GM21367 (cell line): ENCODE measurements around the gene LRRC8D.
A peak's percentile ranks its signal among the peaks of the same experiment; 100 is the strongest.

Source experiments
- ATAC-seq: cut with Tn5 transposase; IDR thresholded peaks from one replicate; pipeline ENCODE4 v1.9.1; 2021; ENCODE audit not compliant: unreplicated experiment

Gene LRRC8D

GRCh38 chr1:89934461-89934860, 113.6 kb downstream of the LRRC8D start:
- ATAC-seq: no peak

DNA sequence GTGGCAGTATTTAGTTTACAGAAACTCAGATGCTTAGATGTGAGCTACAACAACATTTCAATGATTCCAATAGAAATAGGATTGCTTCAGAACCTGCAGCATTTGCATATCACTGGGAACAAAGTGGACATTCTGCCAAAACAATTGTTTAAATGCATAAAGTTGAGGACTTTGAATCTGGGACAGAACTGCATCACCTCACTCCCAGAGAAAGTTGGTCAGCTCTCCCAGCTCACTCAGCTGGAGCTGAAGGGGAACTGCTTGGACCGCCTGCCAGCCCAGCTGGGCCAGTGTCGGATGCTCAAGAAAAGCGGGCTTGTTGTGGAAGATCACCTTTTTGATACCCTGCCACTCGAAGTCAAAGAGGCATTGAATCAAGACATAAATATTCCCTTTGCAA, 114.4 kb downstream of the LRRC8D start:
- ATAC-seq: no peak

DNA sequence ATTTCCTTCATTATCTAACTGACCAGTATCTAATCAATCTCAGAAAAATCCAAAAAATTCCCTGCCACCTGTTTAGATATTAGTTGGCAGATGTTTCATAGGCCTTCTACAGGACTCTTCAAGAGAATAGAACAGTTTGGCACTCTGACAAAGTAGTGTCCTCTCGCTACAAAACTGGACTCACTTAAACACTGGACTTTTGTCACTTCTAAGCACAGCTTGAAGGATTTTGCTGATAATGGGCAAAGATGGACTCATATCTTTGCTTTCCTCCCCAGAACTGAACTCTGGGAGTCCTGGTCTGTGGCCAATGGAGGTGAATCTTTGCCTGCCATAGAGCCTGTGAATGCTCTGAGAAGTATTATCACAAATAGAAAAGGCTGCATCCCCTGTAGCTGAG, 115.9 kb downstream of the LRRC8D start:
- ATAC-seq: no peak

DNA sequence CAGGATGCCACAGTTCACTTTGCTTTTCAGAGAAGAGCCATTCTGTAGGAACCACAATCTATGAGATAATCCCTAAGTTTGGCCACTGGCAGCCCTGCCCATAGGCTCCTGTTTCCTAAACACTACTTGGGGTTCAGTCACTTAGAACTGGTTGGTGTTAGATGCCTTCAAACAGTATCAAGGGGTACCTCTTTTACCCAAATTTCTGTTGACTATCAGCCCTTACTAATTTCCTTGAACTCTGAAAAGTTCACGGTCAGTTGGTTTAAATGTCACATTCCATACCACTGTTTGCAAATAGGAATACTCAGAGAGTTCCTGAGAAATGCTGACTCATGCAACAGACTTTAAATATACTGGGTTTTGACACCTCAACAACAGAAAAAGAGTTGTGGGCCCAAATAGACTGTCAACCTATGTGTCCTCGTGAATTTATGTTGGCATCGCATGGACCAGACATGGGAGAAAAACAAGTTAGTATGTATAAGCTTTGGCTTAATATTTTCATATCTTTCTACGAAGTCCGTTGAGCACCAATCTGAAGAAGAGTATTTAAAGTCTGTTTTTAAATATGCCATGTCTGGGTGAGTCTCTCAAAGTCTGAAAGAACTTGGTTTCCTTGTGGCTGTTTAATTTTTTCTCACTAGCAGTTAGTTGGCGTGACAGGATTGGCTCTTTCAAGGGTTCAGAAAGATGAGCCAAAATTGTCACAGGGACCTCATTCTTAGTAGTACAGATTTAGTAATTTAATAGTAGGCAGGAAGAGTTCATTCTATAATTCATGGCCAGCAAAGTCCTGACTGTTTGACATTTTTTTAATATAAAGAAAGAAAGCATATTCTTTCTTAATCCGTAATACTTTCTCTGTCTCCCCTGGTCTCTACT, 117.6 kb downstream of the LRRC8D start:
- ATAC-seq: no peak

DNA sequence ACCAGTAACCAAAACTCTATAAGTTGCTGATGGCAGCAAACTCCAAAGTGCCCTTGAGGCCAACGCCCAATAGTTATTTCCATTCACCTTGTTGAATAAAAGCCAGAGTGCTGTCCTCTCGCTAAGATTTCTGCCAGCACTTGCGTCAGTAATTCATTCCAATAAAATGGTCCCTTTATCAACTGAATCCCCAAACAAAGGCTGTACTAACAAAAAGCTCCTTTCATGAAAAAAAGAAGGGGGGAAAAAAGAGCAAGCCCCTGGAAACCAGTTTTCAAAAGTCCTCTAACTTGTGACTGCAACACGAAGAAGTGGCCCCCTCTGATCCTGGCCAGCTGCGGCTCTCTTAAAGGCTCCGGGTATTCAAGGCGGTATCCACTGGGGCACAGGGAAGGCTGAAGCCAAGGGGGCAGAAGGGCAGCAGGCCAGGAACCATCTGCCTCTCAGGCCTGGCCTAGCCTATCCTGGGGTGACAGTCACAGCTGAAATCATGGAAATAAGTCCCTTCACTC, 118.3 kb downstream of the LRRC8D start:
- ATAC-seq: no peak

GRCh38 chr1:89939693-89940438, 119.0 kb downstream of the LRRC8D start:
- ATAC-seq: no peak

DNA sequence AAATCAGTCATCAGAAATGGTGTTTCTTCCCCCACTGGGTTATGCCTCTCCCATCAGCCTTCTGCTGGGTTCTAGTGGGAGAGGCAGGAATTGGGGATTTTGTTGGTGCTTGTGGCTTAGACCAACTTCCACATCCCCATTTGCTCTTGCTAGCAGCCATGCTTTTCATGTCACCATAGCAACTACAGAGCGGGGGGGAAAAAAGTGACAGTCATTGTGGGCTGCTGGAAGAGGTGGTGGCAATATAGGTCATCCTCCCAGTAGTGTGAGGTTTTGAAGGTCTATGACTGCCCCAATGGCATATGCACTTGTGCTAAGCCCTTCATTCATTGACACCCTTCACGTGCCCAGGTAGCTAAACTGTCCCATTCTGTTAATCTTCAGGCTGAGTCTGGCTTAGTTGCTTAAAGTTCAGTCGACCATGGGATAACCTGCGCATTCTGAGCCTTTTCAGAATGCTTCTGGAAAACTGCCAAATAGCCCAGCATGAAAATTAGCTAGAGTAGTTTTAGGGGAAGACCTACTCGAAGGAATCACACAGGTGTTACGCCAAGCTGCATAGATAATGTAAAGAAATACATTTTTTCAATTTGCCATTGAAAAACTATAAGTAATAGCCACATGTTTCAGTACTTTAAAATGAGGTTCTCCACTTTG, 120.4 kb downstream of the LRRC8D start:
- no peak for ATAC-seq

DNA sequence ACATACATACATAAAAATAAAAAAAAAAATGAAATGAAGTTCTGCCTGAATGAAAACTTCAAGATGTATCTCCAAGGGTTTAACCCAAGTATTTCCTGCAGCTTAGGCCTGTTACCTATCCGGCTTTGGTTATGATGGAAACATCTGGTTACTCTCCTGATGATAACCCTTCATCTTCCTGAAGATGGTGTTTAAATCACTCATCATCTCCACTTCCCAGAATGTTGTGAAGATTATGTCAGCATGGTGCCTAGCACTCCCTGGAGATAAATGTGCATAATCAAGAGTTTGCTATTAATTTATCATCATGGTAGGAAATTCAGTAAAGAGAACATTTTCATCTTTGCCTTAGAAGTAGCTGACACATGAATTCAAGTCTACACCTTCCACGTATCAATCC, 121.2 kb downstream of the LRRC8D start:
- no peak for ATAC-seq

DNA sequence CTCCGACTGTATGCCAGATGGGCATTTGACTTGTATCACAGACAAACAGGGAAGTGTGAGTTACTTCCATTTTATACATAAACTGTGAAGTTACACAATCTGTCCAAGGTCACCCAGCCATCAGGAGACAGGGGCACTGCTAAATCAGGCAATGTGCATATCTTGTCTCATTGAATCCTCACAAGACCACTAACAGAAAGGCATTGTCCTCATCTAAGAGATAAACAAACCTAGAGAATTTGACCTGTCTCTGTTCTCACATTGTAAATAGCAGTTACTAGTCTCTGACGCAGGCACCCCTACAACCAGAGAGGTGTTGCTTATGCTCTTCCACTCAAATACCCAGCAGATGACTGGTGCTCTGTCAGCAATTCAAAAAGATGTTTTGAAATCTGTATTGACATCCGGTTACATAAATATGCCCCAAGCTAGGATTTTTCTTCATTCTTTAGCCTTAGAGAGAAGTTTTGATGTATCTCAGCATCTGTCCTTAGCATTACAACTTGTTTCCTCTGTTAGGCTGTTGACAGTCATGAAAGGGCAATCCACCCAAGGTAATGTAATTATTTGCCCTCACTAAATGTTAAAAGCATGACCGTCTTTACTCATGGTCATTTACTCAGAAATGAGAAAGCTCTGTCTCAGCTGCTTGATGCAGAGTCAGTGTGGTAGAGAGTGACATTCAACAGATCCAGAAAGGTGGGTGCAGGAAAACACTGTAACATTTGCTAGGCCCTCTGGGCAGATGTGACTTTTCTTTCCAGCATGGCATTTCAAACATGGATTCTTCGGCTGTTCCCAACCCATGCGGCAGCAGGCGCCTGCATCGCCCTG, 122.2 kb downstream of the LRRC8D start:
- no peak for ATAC-seq

GRCh38 chr1:89943846-89944781, 123.3 kb downstream of the LRRC8D start:
- ATAC-seq: no peak

GRCh38 chr1:89945852-89946476, 125.1 kb downstream of the LRRC8D start:
- peak; percentile 83 for ATAC-seq

- ATAC-seq: no peak
These were observed 125.7 kb downstream of the LRRC8D start for GRCh38 chr1:89946532-89946931.

DNA sequence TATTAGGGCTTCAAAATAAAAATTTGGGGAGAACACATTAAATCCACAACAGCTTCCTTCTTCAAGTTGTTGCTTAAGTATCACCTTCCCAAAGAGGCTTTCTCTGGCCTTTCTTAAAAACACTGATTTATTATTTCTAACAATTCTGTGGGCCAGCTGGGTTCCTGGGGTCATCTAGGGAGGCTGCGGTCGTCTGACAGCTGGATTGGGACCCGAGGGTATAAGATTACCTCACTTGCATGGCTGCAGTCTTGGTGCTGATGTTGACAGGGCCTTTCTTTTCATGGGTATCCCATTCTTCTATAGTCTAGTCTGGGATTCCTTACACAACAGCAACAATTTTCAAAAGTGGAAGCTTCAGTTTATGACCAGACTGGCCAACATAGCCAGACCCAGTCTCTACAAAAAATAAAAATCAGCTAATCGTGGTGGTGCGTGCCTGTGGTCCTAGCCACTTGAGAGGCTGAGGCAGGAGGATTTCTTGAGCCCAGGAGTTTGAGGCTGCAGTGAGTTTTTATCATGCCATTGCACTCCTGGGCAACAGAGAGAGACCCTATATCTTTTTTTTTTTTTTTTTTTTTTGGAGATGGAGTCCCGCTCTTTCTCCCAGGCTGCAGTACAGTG, 128.0 kb downstream of the LRRC8D start:
- ATAC-seq: no peak

DNA sequence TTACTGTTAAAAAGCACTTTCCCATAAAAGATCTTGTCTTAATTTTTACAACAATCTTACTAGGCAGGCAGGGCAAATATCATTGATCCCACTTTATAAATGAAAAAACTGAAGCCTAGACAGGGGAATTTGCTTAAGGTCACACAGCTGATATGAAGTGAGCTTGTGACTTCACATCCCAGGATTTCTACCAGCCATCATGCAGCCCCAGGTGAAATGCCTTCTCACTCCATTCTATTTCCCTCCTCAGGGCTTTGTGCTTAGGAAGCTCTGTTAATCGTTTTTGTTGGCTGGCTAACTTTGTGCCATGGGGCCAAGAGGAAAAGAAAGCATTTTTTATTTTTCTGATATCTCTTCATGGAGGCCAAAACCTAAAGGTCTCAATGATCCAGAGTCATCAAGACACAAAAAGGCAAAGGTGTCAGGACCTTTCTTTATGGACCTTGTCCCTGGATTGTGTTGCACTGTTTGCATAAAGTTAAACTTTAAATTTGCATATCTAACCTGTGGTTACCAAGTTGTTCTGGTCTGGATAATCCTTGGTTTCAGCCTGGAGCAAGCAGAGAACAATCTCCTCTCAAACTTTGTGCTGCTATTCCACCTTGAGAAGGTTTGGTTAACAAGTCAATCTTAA, 129.3 kb downstream of the LRRC8D start:
- ATAC-seq: no peak

DNA sequence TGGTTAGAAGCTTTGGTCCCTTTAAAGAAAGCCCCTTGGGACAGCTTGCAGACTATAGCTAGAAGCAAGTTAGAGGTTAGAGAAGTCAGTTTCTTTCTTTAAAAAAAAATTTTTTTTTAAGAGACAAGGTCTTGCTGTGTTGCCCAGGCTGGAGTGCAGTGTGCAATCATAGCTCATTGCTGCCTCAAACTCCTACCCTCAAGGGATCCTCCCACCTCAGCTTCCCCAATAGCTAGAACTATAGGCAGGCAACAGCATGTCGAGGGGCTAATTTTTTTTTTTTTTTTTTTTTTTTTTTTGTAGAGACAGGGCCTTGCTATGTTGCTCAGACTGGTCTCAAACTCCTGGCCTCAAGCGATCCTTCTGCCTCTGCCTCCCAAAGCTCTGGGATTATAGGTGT, 129.9 kb downstream of the LRRC8D start:
- ATAC-seq: no peak

DNA sequence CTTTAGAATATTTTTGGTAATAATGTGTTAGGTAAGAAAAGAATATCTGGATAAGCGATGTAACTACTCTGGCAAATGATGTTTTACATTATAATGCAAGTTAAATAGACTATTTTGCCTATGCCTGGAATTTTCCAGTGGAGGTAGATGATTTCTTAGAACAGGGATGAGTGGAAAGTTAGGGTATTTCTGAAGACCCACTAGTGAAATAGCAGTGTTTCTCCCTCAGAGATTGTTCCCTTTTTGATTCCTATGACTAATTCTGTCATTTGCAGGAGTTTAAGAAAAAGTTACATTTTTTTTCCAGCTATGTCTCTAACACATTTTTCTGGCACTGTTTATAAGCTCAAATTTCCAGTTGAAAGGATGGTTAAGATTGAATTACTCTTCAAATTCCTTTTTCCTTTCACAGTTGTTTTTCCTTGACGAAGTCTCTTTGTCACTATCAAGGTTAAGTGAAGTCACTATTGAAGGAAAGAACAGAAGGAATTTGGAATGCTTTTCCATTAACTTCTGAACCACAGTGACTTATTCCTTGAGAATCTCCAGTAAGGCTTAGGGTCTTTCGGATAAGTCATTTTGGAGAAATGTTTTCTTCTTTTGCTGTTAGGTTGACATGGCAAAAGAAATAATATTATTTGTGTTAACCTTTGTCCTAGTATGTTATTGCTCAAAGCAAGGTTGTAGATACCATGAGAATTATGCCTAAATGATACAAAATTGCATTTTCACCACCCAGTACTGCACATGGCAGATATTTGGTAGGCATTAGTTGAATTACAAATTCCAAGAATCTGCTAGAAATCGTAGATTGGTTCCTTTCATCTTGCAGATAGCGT, 131.2 kb downstream of the LRRC8D start:
- no peak for ATAC-seq

- ATAC-seq: no peak
These were observed 131.8 kb downstream of the LRRC8D start for GRCh38 chr1:89952605-89953130.
